HPDE6-E6E7 (cell line): Measurements from ENCODE around the gene FMNL3.

Source experiments
- DNase-seq: peaks from one replicate; pipeline ENCODE4 v3.0.0; 2011; ENCODE audit warnings: missing footprints; ENCODE audit errors: extremely low spot score

The FMNL3 gene

DNA sequence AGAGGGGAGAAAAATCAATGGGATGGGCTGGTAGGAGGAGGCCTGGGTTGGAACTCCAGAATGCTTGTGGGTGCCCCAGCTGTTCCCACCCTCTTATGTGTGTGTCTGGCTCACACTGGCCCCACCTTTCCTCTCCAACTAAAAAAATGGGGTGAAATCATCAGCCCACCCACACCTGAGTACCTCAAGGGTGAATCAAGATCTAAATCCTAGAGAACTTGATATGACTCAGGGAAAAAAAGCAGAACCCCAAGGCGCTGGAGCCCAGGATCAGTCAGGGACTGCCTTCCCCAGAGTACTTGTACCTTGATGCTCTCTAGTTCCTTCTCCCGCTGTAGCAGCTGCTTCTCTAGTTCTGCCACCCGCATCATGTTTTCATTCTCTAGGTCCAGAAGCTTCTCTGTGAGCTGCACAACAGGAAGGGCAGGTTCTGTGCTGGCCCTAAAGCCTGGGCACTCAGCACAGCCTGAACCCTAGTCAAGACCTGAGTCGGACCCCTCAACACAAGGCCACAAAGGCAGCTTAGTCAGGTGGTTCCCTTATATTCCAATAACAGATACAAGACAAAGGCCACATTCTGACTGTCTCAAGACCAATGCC lies 54.2 kb downstream of the FMNL3 start:
- no peak for DNase-seq

DNA sequence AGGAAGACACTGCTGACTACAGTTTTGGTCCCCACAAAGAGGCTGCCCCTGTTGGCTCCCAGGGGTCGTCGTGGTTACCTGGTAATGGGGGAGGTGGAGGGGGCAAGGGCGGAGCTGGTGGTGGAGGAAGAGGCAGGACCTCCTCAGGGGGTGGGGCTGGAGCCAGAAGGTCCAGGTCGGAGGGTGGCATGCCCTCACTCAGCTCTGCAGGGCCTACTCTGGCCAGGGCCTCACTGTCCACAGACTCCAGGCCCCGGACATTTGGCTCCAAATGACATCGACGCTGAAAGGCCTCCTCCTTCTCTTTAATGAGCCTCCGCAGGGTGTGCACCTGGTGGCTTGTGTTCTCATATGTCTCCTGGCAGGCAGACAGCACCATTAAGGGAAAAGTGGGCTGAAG lies 55.4 kb downstream of the FMNL3 start:
- no peak for DNase-seq

DNA sequence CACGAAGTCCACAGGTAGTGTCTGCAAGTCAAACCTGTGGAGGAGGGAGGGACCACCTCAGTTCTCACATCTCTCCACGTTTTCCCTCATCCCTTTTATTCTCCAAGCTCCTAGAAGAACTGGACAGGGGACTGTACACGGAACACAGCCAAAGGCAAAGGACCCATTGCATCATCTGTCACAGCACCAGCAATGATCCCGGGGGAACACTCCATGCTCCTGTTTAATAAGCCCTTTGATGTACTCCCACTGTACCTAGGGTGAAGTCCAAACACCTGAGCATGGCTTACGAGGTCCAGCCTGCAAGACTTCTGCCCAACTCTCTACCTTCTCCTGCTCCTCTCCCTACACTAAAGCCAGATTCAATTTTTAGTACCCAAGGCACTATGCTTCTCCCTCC lies 57.3 kb downstream of the FMNL3 start:
- no peak for DNase-seq

DNA sequence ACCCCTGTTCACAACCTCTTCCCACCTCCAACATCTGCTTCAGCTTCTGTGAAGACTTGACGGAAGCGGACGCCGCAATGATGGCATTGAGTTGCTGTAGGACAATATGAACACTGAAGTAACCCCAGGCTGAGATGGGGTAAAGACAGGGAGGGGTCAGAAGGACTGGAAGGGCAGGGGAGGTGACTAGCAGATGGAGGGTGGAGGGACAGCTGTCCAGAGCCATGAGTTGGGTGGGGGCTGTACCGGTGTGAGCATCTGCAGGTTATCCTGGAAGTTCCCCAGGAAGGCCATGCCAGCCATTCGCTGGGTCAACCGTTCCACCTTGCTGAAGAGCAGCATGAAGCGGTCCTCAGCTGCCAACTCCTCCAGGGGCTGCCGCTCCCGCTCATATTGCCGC lies 57.8 kb downstream of the FMNL3 start:
- DNase-seq, result no peak

DNA sequence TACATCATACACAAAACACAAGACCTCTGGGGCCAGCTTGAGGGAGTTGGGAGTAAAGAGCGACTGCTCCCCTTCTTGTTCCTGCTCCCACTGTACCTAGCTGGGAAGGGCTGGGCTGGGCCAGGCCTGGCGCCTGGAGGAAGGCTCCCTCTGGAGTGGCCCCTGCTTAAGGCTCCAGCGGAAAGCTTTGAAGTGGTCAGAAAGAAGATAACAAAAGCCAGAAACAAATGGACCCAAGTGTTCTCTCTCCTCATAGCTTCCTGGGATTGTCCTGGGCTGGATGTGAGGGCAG lies 58.5 kb downstream of the FMNL3 start:
- DNase-seq, result no peak

GRCh38 chr12:49647827-49648711 lies 59.1 kb downstream of the FMNL3 start:
- DNase-seq, result no peak

DNA sequence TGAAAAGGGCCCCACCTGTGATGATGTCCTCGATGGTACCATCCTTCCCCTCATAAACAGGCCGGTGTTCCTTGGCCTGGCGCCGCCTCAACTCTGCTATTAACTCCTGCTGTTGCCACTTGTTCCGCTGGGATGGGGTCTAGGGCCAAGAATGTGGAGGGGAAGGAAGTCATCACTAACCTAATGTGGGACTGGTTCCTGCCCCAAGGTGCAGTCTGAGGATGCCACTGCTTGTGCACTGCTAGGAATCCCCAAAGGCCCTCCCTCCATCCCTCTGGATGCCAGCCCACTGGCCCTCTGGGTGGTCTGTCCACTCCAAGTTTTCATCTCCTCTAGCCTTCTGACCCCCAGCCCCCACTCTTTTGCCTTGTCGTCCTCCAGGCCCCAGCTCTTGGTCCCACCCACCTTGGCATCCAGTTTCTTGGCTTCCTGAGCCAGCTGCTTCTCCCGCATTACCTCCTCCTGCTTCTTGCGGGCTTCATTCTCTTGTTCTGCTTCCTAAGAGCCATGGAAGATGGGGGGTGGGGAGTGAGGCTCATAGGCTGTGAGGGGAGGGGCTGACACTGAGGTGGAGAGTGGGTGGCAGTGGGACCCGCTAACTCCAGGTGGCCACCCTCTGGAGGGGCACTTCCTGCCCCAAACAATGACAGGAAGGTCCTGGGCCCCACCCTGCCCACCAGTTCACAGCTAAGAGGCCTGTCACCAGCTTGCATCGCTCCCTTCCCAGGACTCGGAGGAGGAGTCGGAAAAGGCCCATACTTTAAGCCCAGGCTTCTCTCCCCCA lies 60.1 kb downstream of the FMNL3 start:
- no peak for DNase-seq

DNA sequence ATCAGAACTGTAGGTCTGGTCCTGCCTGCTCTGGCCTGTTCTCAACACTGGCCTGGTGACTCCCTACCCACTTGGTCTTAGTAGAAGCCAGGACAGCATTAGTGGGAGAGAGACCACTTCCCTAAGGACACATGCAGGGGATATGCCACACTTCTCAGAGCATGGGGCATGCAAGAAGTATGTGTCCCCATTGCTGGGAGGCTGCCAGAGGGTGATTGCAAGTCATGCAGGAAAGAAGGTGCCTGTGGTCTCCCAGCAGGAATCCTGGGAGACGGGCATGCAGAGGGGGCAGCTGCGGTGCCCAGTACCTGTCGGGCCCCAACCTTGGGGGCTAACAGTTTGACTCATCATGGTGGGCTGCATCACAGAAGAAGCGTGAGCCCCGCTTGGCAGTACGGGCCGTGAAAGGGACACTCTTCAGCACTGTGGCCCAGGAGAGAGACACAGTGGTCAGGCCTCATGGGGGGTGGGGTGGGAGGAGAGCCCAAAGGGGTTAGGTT lies 60.8 kb downstream of the FMNL3 start:
- DNase-seq, result no peak

- no peak for DNase-seq
These were observed 61.8 kb downstream of the FMNL3 start for GRCh38 chr12:49645146-49646039.

DNA sequence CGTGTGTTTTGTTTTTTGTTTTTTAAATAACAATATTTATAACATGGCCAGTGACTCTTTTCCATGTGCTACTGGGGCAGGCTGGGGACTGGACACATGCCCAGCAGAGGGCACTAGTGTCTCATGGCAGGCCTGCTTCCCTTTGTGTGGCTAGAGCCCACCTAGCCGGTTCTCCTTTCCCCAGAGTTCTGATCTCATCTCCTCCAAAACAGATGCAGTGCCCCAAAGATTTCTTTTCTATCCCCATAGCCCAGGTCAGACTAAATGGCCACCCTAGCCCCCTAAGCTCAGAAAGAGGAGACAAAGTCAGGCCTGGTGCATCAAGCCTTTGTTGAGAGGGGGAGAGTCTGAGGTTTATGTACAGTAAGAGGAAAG lies 62.6 kb downstream of the FMNL3 start:
- DNase-seq, result peak; percentile 86

GRCh38 chr12:49643961-49644619 lies 63.1 kb downstream of the FMNL3 start:
- peak; percentile 93 for DNase-seq

GRCh38 chr12:49643135-49643534 lies 64.1 kb downstream of the FMNL3 start:
- DNase-seq, result no peak

DNA sequence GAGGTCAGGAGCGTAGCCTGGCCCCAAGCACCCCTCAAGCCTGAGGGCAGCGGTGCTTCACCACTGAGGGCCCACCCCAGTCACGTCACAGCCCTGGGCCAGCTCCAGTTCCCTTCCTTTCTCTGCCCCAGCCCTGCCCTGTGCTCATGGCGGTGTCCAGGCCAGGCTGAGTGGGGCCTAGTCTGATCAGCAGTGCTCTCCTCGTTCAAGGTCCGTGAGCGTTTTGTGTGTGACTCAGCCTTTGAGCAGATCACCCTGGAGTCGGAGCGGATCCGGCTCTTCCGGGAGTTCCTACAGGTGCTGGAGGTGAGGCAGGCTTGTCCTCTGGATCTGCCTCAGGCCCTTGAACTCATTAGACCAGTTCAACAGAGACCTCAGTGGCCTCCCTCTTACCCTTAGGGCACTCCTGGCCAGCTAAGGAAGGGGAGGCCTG lies 64.8 kb downstream of the FMNL3 start:
- DNase-seq, result peak; percentile 94

- DNase-seq, result no peak
These were observed 65.3 kb downstream of the FMNL3 start for GRCh38 chr12:49641748-49642369.

GRCh38 chr12:49636979-49637755 lies 70.0 kb downstream of the FMNL3 start:
- DNase-seq, result no peak

DNA sequence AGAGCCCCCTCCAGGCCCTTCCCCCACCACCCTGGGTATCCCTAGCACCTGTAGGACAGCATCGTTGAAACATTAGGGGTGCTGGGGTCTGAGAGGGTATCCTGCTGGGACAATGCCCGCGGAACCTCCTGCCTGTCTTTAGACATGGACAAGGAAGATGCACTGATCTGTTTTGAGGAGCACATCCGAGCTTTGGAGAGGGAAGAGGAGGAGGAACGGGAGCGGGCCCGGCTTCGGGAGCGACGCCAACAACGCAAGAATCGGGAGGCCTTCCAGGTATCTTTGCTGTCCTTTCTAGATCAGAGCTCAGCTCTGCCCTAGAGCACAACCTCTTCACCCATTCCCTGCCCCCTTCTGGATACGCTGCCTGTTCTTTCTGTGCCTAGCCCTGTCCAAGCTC lies 70.6 kb downstream of the FMNL3 start:
- no peak for DNase-seq

GRCh38 chr12:49635656-49636055 lies 71.5 kb downstream of the FMNL3 start:
- DNase-seq, result no peak

DNA sequence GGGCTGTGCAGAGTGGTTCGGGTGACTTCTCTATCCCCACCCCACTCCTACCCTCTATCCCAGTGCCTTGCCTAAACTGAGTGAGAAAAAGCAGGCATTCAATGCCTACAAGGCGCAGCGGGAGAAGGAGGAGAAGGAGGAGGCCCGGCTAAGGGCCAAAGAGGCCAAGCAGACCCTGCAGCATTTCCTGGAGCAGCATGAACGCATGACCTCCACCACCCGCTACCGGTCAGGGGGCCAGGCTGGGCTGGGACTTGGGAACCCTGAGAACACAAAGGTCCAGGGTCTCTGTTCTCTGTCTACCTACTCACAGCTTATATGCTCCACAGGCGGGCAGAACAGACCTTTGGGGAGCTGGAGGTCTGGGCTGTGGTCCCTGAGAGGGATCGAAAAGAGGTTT lies 72.2 kb downstream of the FMNL3 start:
- DNase-seq, result no peak

- no peak for DNase-seq
These were observed 73.4 kb downstream of the FMNL3 start for GRCh38 chr12:49633703-49634345.
